SK-N-MC (cell line): Measurements from ENCODE around the gene KAZN.

Experiments
- EZH2 ChIP-seq: fragments of 200-600 bp; sonication (generic); IDR thresholded peaks from one replicate; pipeline ENCODE4 v1.6.1; 2017; ENCODE audit warnings: antibody characterized with exemption
- FOXP2 ChIP-seq: optimal IDR thresholded peaks from 2 replicates; pipeline ENCODE3; 2011; ENCODE audit warnings: mild to moderate bottlenecking, moderate library complexity; ENCODE audit not compliant: insufficient read depth; ENCODE audit errors: extremely low read length, control extremely low read depth
- POLR2AphosphoS5 ChIP-seq: IDR thresholded peaks from 2 replicates; pipeline ENCODE4 v1.6.1; 2012; ENCODE audit warnings: mild to moderate bottlenecking, low read depth, low read length, borderline replicate concordance

DNA sequence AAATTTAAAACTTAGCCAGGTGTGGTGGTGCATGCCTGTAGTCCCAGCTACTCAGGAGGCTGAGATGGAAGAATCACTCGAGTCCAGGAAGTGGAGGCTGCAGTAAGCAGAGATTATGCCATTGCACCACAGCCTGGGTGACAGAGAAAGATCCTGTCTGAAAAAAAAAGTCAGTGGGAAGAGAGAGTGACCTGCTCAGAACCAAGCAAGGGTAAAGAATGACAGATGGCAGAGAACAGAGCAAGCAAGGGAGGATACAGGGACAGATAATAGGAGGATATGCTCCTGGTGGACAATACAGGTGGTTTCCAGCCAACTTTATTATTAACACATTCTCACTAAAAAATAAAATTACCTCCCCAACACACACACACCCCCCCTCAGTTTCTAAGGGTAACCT is 550.5 kb downstream of the KAZN start:
- TF ChIP-seq POLR2AphosphoS5 (no peak), EZH2 (no peak), FOXP2 (no peak)
